ENCODE data around the gene BCAN. TPM values are rescaled to one million over a fixed set of nuclear protein-coding genes. Genes with fewer than 3 reads are reported as not detected.
"Not testable (repeated sequence)": the region's sequence is repeated elsewhere in the genome, so short reads cannot be mapped to it uniquely, and the experiment has no call there.

The BCAN gene
- total RNA-seq, 1 experiment from 2014 or later, result not detected

- peaks cover 6% of the 10 kb centered on the region for H3K4me1 ChIP-seq (replicated peaks)
- DNase-seq (ENCODE audit: low read depth in 1 of 2, low spot score in 2 of 2), result no peak
- no peaks in the 10 kb centered on the region for H3K9me3 ChIP-seq (replicated peaks)
- no peak overlapping the region for H3K4me3 ChIP-seq
- H3K27ac ChIP-seq, result no peak overlapping the region
- H3K36me3 ChIP-seq, result peaks cover 17% of the 10 kb centered on the region
- H3K27me3 ChIP-seq (replicated peaks), result no peaks in the 10 kb centered on the region
Observed at GRCh38 chr1:156602557-156602993, 39.3 kb upstream of the BCAN start.

DNA sequence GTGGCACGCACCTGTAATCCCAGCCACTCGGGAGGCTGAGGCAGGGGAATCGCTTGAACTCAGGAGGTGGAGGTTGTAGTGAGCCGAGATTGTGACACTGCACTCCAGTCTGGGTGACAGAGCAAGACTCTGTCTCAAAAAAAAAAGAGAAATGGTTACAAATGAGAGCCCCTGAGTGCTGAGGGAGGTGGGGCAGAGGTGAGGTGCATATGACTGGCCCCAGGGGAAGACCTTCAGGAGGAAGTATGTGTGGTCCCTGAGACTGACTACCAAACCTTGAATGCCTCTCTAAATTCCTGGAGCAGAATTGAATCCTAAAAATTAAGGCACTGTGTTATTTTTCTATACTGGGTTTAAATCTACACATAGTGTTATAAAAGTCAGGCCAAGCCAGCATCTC, 34.6 kb upstream of the BCAN start:
- not testable (repeated sequence) for DNase-seq (ENCODE audit: low read depth in 1 of 2, low spot score in 2 of 2)

DNA sequence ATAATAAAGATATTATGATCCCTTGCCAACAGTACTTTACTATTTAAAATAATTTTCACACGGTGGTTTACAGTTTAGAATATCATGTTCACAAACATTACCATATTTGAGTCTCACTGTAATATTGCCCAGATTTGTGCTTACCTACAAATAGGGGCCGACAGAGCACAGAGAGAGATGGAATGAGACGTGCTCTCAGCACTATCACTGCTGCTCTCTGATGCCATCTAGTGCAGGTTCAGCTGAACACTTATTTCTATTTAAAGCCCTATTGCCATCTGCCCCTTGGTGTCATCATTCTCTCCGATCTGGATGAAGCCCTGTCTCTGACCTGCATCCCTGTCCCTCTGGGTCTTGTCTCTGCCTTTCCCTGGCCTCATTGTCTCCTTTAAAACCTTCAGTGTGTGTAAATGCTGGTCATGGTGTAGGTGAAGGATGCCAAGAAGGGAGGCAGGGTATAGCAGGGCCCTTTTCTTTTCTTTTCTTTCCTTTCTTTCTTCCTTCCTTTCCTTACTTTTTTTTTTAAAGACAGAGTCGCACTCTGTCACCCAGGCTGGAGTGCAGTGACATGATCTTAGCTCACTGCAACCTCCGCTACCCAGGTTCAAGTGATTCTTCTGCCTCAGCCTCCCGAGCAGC, 33.8 kb upstream of the BCAN start:
- no peak for DNase-seq (ENCODE audit: low read depth in 1 of 2, low spot score in 2 of 2)
- H3K27me3 ChIP-seq (replicated peaks), result peaks cover 27% of the 10 kb centered on the region
- no peaks in the 10 kb centered on the region for H3K9me3 ChIP-seq (replicated peaks)
- H3K4me3 ChIP-seq, result no peak overlapping the region
- no peak overlapping the region for H3K27ac ChIP-seq
- H3K4me1 ChIP-seq (replicated peaks), result no peaks in the 10 kb centered on the region
- H3K36me3 ChIP-seq, result no peaks in the 10 kb centered on the region

More for the DNA sequence above, 34.6 kb upstream of the BCAN start:
- H3K27ac ChIP-seq; H3K4me3 ChIP-seq; H3K9me3 ChIP-seq (replicated peaks); H3K36me3 ChIP-seq; H3K4me1 ChIP-seq (replicated peaks): not testable (repeated sequence)
- peaks cover 19% of the 10 kb centered on the region for H3K27me3 ChIP-seq (replicated peaks)

- peaks cover 34% of the 10 kb centered on the region for H3K27me3 ChIP-seq (replicated peaks)
- no peak overlapping the region for H3K4me3 ChIP-seq
- no peak overlapping the region for H3K27ac ChIP-seq
- DNase-seq (ENCODE audit: low read depth in 1 of 2, low spot score in 2 of 2), result no peak
- no peaks in the 10 kb centered on the region for H3K9me3 ChIP-seq (replicated peaks)
- no peaks in the 10 kb centered on the region for H3K36me3 ChIP-seq
- H3K4me1 ChIP-seq (replicated peaks), result no peaks in the 10 kb centered on the region
Observed at GRCh38 chr1:156608981-156609380, 32.9 kb upstream of the BCAN start.

DNA sequence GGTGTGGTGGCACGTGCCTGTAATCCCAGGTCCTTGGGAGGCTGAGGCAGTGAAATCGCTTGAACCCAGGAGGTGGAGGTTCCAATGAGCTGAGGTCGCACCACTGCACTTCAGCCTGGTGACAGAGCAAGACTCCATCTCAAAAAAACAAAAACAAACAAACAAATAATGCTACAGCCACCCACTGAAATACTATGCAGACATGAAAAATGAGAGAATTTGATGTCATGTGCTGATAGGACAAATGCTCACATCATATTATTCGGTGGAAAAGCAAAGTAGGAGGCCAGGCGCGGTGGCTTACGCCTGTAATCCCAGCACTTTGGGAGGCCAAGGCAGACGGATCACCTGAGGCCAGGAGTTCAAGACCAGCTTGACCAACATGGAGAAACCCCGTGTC, 31.8 kb upstream of the BCAN start:
- peaks cover 45% of the 10 kb centered on the region for H3K27me3 ChIP-seq (replicated peaks)
- H3K9me3 ChIP-seq (replicated peaks); H3K36me3 ChIP-seq; H3K4me1 ChIP-seq (replicated peaks); H3K27ac ChIP-seq; H3K4me3 ChIP-seq; DNase-seq (ENCODE audit: low read depth in 1 of 2, low spot score in 2 of 2): not testable (repeated sequence)

GRCh38 chr1:156612666-156613065, 29.3 kb upstream of the BCAN start:
- peaks cover 6% of the 10 kb centered on the region; the same call in 1 of the 2 replicates for H3K4me1 ChIP-seq (replicated peaks)
- no peak overlapping the region for H3K27ac ChIP-seq
- H3K36me3 ChIP-seq, result no peaks in the 10 kb centered on the region
- no peaks in the 10 kb centered on the region for H3K9me3 ChIP-seq (replicated peaks)
- no peak for DNase-seq (ENCODE audit: low read depth in 1 of 2, low spot score in 2 of 2)
- H3K4me3 ChIP-seq, result no peak overlapping the region
- peaks cover 58% of the 10 kb centered on the region for H3K27me3 ChIP-seq (replicated peaks)

GRCh38 chr1:156615946-156616345, 26.0 kb upstream of the BCAN start:
- Histone ChIP-seq H3K36me3 (no peaks in the 10 kb centered on the region), H3K4me3 (no peak overlapping the region), H3K4me1 (replicated peaks) (peaks cover 6% of the 10 kb centered on the region; the same call in 1 of the 2 replicates), H3K27ac (no peak overlapping the region), H3K9me3 (replicated peaks) (no peaks in the 10 kb centered on the region), H3K27me3 (replicated peaks) (peaks cover 73% of the 10 kb centered on the region)
- DNase-seq (ENCODE audit: low read depth in 1 of 2, low spot score in 2 of 2), result no peak

GRCh38 chr1:156616463-156616862, 25.5 kb upstream of the BCAN start:
- DNase-seq (ENCODE audit: low read depth in 1 of 2, low spot score in 2 of 2), result peak in 1 of 2 experiments; percentile 37
- H3K36me3 ChIP-seq, result no peaks in the 10 kb centered on the region
- no peak overlapping the region for H3K4me3 ChIP-seq
- H3K27me3 ChIP-seq (replicated peaks), result peaks cover 68% of the 10 kb centered on the region
- no peak overlapping the region for H3K27ac ChIP-seq
- H3K4me1 ChIP-seq (replicated peaks), result peaks cover 6% of the 10 kb centered on the region; the same call in 1 of the 2 replicates
- H3K9me3 ChIP-seq (replicated peaks), result no peaks in the 10 kb centered on the region

DNA sequence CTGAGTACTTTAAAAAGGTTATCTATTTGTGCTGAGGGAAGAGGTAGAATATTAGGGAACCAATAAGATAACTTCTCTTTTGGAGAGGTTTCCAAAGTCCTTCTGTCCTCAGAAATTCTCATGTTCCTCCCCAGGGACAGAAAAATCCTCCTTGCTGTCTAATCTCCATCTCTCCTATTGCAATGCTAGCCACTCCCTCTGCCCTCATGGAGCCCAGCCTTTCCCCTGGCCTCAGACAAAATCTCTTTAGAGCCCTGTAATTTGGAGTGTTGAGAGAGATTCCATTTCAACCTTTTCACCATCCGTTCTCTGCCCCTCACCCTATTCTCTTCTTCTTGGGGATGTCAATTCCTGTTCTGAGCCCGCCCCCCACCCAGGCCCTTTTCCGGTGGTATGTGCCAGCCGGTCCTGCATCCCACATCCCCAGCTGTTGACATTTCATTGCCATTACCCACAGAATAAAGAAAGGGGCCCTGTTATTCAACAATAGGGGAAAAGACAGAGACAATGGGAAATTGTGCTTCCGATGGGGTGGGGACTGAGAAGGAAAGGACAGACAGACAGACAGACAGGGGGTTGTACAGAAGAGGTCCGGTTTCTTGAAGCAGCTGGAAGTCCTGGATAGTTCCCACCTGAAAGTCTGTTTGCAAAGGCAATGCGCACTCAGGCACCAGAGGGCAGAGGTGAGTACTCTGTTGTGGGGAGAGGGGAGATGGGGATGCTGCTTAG, 22.9 kb upstream of the BCAN start, which contains the start of gene HAPLN2:
Gene HAPLN2 (plus strand): TSS at position 563 of the 729 bp plus-strand sequence. CDS start 4,076 bp downstream, outside the sequence.
- peaks cover 64% of the 10 kb centered on the region for H3K27me3 ChIP-seq (replicated peaks)

DNA sequence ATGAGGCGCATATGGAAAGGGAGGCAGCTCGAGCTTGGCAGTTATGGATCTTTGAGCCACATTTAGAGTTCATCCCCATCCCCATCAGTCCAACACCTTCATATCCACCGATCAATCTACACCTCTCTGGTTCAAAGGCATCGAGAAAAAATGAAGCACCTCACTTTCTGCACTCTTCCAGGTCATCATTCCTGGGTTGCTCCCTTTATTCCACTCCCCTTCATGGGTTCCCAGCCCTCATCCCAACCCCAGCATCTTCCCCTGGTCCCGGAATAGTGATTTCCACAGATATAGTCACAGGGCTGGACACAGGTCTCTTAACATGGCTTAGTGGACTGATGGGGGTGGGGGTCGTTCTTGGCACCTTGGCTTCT, 22.3 kb upstream of the BCAN start:
- Histone ChIP-seq H3K4me1 (replicated peaks) (peaks cover 14% of the 10 kb centered on the region), H3K4me3 (no peak overlapping the region), H3K9me3 (replicated peaks) (no peaks in the 10 kb centered on the region), H3K27me3 (replicated peaks) (peaks cover 64% of the 10 kb centered on the region), H3K36me3 (no peaks in the 10 kb centered on the region), H3K27ac (no peak overlapping the region)
- DNase-seq (ENCODE audit: low read depth in 1 of 2, low spot score in 2 of 2), result no peak

More for the DNA sequence above, 22.9 kb upstream of the BCAN start, which contains the start of gene HAPLN2:
- no peak for DNase-seq (ENCODE audit: low read depth in 1 of 2, low spot score in 2 of 2)
- Histone ChIP-seq H3K27ac (no peak within 1 kb of the TSS), H3K4me3 (no peak within 1 kb of the TSS), H3K9me3 (replicated peaks) (no peaks in the 10 kb centered on the region), H3K36me3 (no peaks in the 10 kb centered on the region), H3K4me1 (replicated peaks) (peaks cover 8% of the 10 kb centered on the region)

DNA sequence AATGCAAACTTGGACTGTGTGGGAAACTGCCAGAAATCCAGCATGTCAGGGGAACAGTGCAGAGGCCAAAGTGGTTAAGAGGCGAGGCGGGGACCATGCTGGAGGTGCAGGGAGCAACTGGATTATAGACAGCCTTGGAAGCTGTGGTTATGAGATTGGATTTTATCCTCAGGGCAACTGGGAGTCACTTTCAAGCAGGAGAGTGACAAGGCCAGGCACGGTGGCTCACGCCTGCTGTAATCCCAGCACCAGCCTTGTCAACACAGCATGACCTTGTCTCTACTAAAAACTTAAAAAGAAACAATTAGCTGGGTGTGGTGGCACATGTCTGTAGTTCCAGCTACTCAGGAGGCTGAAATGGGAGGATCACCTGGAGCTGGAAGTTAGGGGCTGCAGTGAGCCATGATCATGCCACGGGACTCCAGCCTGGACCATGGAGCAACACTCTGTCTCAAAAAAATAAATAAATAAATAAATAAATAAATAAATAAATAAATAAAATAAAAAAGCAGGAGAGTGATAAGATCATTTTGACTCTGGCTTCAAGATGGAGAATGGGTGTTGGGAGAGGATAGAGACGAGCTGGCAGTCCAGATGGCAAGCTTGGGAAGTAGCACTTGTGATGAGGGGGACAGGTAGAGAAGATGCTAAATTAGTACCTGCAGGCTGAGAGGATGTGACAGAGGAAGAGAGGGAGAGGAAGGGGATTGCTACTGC, 19.2 kb upstream of the BCAN start:
- Histone ChIP-seq H3K9me3 (replicated peaks) (0 out of 2 replicates have a peak, but pooled peaks cover 4% of the 10 kb centered on the region), H3K4me1 (replicated peaks) (peaks cover 19% of the 10 kb centered on the region), H3K27ac (no peak overlapping the region), H3K4me3 (no peak overlapping the region), H3K36me3 (no peaks in the 10 kb centered on the region), H3K27me3 (replicated peaks) (peaks cover 68% of the 10 kb centered on the region)
- DNase-seq (ENCODE audit: low read depth in 1 of 2, low spot score in 2 of 2), result no peak

DNA sequence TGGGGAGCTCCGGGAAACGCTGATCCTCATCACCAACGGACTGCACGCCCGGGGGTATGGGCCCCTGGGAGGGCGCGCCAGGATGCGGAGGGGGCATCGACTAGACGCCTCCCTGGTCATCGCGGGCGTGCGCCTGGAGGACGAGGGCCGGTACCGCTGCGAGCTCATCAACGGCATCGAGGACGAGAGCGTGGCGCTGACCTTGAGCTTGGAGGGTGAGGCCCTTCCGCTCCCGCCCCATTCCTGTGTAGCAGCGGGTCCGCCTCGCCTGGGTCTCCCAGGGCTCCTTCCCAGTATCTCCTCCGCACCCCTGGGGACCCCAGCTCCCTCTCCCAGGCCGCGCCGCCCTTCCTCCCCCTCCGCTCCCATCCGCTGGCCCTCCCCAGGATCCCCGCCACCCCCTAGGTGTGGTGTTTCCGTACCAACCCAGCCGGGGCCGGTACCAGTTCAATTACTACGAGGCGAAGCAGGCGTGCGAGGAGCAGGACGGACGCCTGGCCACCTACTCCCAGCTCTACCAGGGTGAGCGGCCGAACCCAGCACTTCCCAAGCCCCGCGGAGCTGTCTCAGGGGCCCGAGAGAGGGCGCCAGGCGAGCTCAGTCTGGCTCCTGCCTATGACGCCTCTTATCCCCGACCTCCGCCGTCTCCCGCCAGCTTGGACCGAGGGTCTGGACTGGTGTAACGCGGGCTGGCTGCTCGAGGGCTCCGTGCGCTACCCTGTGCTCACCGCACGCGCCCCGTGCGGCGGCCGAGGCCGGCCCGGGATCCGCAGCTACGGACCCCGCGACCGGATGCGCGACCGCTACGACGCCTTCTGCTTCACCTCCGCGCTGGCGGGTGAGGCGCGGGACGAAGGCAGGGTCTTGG, 17.7 kb upstream of the BCAN start:
- H3K36me3 ChIP-seq, result no peaks in the 10 kb centered on the region
- H3K4me3 ChIP-seq, result no peak overlapping the region
- H3K9me3 ChIP-seq (replicated peaks), result 0 out of 2 replicates have a peak, but pooled peaks cover 4% of the 10 kb centered on the region
- peaks cover 19% of the 10 kb centered on the region for H3K4me1 ChIP-seq (replicated peaks)
- peaks cover 70% of the 10 kb centered on the region for H3K27me3 ChIP-seq (replicated peaks)
- H3K27ac ChIP-seq, result no peak overlapping the region
- peak; percentile 37 to 70 for DNase-seq (ENCODE audit: low read depth in 1 of 2, low spot score in 2 of 2)

DNA sequence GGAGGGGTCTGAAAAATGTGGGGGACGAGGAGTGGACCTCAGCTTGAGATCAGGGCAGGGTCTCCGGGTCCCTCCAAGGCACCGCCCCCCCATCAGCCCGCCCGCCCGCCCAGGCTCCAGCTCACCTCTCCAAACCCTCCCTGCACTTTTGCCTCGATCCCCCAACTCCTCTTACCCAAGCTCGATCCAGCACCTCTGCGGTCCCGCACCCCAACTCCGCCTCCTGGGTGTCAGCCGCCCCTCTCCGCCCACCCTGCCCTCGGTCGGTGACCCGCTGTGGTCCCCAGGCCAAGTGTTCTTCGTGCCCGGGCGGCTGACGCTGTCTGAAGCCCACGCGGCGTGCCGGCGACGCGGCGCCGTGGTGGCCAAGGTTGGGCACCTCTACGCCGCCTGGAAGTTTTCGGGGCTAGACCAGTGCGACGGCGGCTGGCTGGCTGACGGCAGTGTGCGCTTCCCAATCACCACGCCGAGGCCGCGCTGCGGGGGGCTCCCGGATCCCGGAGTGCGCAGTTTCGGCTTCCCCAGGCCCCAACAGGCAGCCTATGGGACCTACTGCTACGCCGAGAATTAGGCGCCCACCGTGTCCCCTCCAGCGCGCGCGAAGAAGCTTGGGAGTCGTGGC, 17.0 kb upstream of the BCAN start:
- Histone ChIP-seq H3K4me3 (no peak overlapping the region), H3K9me3 (replicated peaks) (0 out of 2 replicates have a peak, but pooled peaks cover 4% of the 10 kb centered on the region), H3K36me3 (no peaks in the 10 kb centered on the region), H3K27me3 (replicated peaks) (peaks cover 68% of the 10 kb centered on the region), H3K4me1 (replicated peaks) (peaks cover 19% of the 10 kb centered on the region), H3K27ac (no peak overlapping the region)
- no peak for DNase-seq (ENCODE audit: low read depth in 1 of 2, low spot score in 2 of 2)
